Urinary bladder (tissue), 4 donors: ENCODE data around the gene STXBP5. TPM values are rescaled to one million over a fixed set of nuclear protein-coding genes. Genes with fewer than 3 reads are reported as not detected.
"Not testable (repeated sequence)": the region's sequence is repeated elsewhere in the genome, so short reads cannot be mapped to it uniquely, and the experiment has no call there.

ENCODE experiments used
- DNase-seq: peaks from one replicate; pipeline ENCODE4 v3.0.0-alpha.2; 2015; ENCODE audit errors: extremely low spot score
- H3K27ac ChIP-seq: one replicate; pipeline ENCODE4 v1.5.1; 2013; ENCODE audit warnings: low read depth, mild to moderate bottlenecking, moderate library complexity
- H3K36me3 ChIP-seq: one replicate; pipeline ENCODE4 v1.6.1; 2013; ENCODE audit warnings: mild to moderate bottlenecking, moderate library complexity; ENCODE audit not compliant: insufficient read depth
- H3K4me1 ChIP-seq: one replicate; pipeline ENCODE4 v1.6.1; 2013; ENCODE audit warnings: mild to moderate bottlenecking, moderate library complexity; ENCODE audit not compliant: insufficient read depth
- H3K4me3 ChIP-seq: one replicate; pipeline ENCODE4 v1.5.1; 2013; ENCODE audit warnings: low read depth, low read length
- WGBS: extraction: QIAGEN DNeasy Blood & Tissue Kit; methylation state at CpG from one replicate; pipeline ENCODE4 v1.1.7; 2013; 5-methylcytosine and 5-hydroxymethylcytosine counted together
- polyA plus RNA-seq: library from polyadenylated mRNA; stranded (reverse); fragments of 200-250 nt; gene quantifications from one replicate; pipeline ENCODE4 v1.2.3, GENCODE V29; 2013
- total RNA-seq: library from RNA; depleted of rRNA; stranded (reverse); fragments of >200 nt; gene quantifications from one replicate; pipeline ENCODE4 v1.2.3, GENCODE V29; 2014
- donor health status: healthy with polysubstance abuse.
- donor health status: healthy.

Gene STXBP5
- total and polyA plus RNA-seq, 2 donors: 6.8 to 37.9 TPM

- Histone ChIP-seq H3K4me1 (no peaks in the 10 kb centered on the region), H3K27ac (no peak overlapping the region), H3K36me3 (no peaks in the 10 kb centered on the region), H3K4me3 (no peak overlapping the region)
- 76% methylated on average over 3 of the region's 3 CpGs for WGBS
- no peak for DNase-seq
Measured at GRCh38 chr6:147223736-147224135, 19.5 kb downstream of the STXBP5 start.

GRCh38 chr6:147226163-147226724, 22.0 kb downstream of the STXBP5 start:
- Histone ChIP-seq H3K36me3 (no peaks in the 10 kb centered on the region), H3K27ac (no peak overlapping the region), H3K4me1 (no peaks in the 10 kb centered on the region), H3K4me3 (no peak overlapping the region)
- WGBS: 94% methylated on average over 2 of the region's 2 CpGs
- DNase-seq: no peak

GRCh38 chr6:147226877-147227276, 22.7 kb downstream of the STXBP5 start:
- H3K4me1 ChIP-seq: no peaks in the 10 kb centered on the region
- 100% methylated on average over 1 of the region's 1 CpG for WGBS
- no peaks in the 10 kb centered on the region for H3K36me3 ChIP-seq
- DNase-seq: no peak
- no peak overlapping the region for H3K27ac ChIP-seq
- H3K4me3 ChIP-seq: no peak overlapping the region

- no peak for DNase-seq
- Histone ChIP-seq H3K36me3 (no peaks in the 10 kb centered on the region), H3K4me3 (no peak overlapping the region), H3K27ac (no peak overlapping the region), H3K4me1 (no peaks in the 10 kb centered on the region)
- WGBS: 86% methylated on average over 1 of the region's 1 CpG
Measured at GRCh38 chr6:147227770-147228320, 23.6 kb downstream of the STXBP5 start.

- Histone ChIP-seq H3K4me1 (no peaks in the 10 kb centered on the region), H3K27ac (no peak overlapping the region), H3K4me3 (no peak overlapping the region), H3K36me3 (no peaks in the 10 kb centered on the region)
- DNase-seq: no peak
- WGBS: 64% methylated on average over 1 of the region's 1 CpG
Measured at GRCh38 chr6:147231589-147231988, 27.4 kb downstream of the STXBP5 start.

GRCh38 chr6:147234685-147235084, 30.5 kb downstream of the STXBP5 start:
- Histone ChIP-seq H3K36me3 (no peaks in the 10 kb centered on the region), H3K4me1 (no peaks in the 10 kb centered on the region), H3K27ac (no peak overlapping the region), H3K4me3 (no peak overlapping the region)
- DNase-seq: no peak
- WGBS: 98% methylated on average over 2 of the region's 2 CpGs

GRCh38 chr6:147238164-147238563, 33.9 kb downstream of the STXBP5 start:
- no peak overlapping the region for H3K4me3 ChIP-seq
- H3K27ac ChIP-seq: no peak overlapping the region
- 84% methylated on average over 3 of the region's 3 CpGs for WGBS
- H3K36me3 ChIP-seq: no peaks in the 10 kb centered on the region
- no peaks in the 10 kb centered on the region for H3K4me1 ChIP-seq
- no peak for DNase-seq

- DNase-seq: no peak
- no peaks in the 10 kb centered on the region for H3K36me3 ChIP-seq
- WGBS: 96% methylated on average over 5 of the region's 5 CpGs
- H3K27ac ChIP-seq: no peak overlapping the region
- no peaks in the 10 kb centered on the region for H3K4me1 ChIP-seq
- H3K4me3 ChIP-seq: no peak overlapping the region
Measured at GRCh38 chr6:147238906-147239305, 34.7 kb downstream of the STXBP5 start.

- no peak for DNase-seq
- no peaks in the 10 kb centered on the region for H3K36me3 ChIP-seq
- no peak overlapping the region for H3K27ac ChIP-seq
- no peak overlapping the region for H3K4me3 ChIP-seq
- 62% methylated on average over 4 of the region's 4 CpGs for WGBS
- H3K4me1 ChIP-seq: no peaks in the 10 kb centered on the region
Measured at GRCh38 chr6:147244832-147245231, 40.6 kb downstream of the STXBP5 start.

GRCh38 chr6:147245693-147246092, 41.5 kb downstream of the STXBP5 start:
- Histone ChIP-seq H3K4me3 (no peak overlapping the region), H3K4me1 (no peaks in the 10 kb centered on the region), H3K27ac (no peak overlapping the region), H3K36me3 (no peaks in the 10 kb centered on the region)
- no peak for DNase-seq
- 97% methylated on average over 2 of the region's 2 CpGs for WGBS

GRCh38 chr6:147246853-147247635, 42.8 kb downstream of the STXBP5 start:
- 96% methylated on average over 5 of the region's 5 CpGs for WGBS
- DNase-seq: no peak
- H3K4me3 ChIP-seq: no peak overlapping the region
- H3K4me1 ChIP-seq: no peaks in the 10 kb centered on the region
- no peaks in the 10 kb centered on the region for H3K36me3 ChIP-seq
- no peak overlapping the region for H3K27ac ChIP-seq

- Histone ChIP-seq H3K4me1 (no peaks in the 10 kb centered on the region), H3K4me3 (no peak overlapping the region), H3K36me3 (no peaks in the 10 kb centered on the region), H3K27ac (no peak overlapping the region)
- WGBS: 98% methylated on average over 1 of the region's 1 CpG
- DNase-seq: no peak
Measured at GRCh38 chr6:147248859-147249258, 44.6 kb downstream of the STXBP5 start.

GRCh38 chr6:147251072-147251471, 46.9 kb downstream of the STXBP5 start:
- WGBS: 99% methylated on average over 16 of the region's 16 CpGs
- DNase-seq: no peak
- no peaks in the 10 kb centered on the region for H3K4me1 ChIP-seq
- no peaks in the 10 kb centered on the region for H3K36me3 ChIP-seq
- no peak overlapping the region for H3K4me3 ChIP-seq
- no peak overlapping the region for H3K27ac ChIP-seq

- H3K36me3 ChIP-seq, H3K4me1 ChIP-seq, DNase-seq, H3K27ac ChIP-seq, H3K4me3 ChIP-seq: not testable (repeated sequence)
- 90% methylated on average over 6 of the region's 6 CpGs for WGBS
Measured at GRCh38 chr6:147254929-147255473, 50.8 kb downstream of the STXBP5 start.
